ENCODE measurements around the gene BANK1.

BANK1 gene

DNA sequence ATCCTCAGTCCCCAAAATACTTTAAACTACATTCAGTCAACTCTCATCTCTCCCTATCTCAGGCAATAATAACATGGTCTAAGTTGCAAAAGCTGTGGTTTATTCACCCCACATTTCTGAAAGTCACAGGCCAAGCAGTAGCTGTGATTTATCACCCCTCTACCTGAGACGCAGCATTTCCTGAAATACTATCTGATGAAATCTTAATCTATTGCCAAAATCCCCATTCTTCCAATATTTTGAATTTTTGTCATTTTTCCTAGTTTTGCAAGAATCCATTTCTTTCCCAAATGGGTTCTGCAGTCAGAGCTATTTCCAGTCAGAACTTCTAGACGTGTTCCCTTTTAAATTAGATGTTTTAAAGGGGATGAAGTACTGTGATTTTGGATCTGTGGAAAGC, 148.3 kb downstream of the BANK1 start:
- H3K4me3 ChIP-seq (ENCODE audit: low read depth, low read length) = no peak overlapping the region
- TF ChIP-seq, protein P1, sequence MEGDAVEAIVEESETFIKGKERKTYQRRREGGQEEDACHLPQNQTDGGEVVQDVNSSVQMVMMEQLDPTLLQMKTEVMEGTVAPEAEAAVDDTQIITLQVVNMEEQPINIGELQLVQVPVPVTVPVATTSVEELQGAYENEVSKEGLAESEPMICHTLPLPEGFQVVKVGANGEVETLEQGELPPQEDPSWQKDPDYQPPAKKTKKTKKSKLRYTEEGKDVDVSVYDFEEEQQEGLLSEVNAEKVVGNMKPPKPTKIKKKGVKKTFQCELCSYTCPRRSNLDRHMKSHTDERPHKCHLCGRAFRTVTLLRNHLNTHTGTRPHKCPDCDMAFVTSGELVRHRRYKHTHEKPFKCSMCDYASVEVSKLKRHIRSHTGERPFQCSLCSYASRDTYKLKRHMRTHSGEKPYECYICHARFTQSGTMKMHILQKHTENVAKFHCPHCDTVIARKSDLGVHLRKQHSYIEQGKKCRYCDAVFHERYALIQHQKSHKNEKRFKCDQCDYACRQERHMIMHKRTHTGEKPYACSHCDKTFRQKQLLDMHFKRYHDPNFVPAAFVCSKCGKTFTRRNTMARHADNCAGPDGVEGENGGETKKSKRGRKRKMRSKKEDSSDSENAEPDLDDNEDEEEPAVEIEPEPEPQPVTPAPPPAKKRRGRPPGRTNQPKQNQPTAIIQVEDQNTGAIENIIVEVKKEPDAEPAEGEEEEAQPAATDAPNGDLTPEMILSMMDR (IDR thresholded peaks at IDR 0.05; ENCODE audit: low read depth, low read length) = no peak

DNA sequence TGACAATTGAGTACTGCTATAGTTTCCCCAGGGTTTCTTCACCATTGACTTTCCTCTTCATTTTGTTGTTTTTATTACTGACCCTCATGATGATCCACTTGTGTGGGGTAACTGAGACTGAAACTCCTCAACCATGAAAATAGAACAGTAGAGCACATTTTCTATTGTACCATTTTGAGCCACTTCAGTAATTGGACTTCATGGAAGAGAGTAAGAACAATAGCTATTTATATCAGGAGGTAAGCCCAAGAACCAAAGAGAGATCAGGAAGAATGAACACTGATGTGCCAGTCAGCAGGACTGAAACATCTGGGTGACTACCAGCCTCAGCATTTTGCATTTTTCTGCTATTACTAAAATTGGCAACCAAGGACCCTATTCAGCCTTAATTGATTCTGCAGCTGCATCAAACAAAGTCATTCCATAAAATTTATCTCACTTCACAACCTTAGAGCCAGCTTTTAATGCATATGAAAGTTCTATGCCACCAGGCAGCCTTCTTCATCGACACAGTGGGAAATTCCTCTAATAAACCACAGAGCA, 151.4 kb downstream of the BANK1 start:
- TF ChIP-seq, protein P1 (IDR thresholded peaks at IDR 0.05; ENCODE audit: low read depth, low read length) = no peak
- H3K4me3 ChIP-seq (ENCODE audit: low read depth, low read length) = no peak overlapping the region

DNA sequence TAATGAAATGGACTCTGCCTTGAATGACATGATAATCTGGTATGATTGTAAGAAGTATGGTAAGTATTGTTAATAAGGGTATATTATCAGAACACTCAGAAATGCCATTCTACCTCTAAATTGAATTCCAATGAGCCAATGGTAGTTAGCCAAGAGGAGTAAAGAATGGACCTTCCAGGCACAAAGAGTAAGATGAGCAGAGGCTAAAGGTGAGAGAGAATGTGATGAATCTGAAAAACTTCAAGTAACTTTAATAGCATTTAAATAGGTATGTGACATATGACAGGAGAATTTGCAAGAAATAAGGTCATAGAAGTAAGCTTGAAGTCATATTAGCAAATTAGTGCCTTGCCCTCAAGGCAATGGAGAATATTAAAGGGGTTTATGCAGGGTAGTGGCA, 152.4 kb downstream of the BANK1 start:
- TF ChIP-seq, protein P1 (IDR thresholded peaks at IDR 0.05; ENCODE audit: low read depth, low read length) = no peak
- no peak overlapping the region for H3K4me3 ChIP-seq (ENCODE audit: low read depth, low read length)

- H3K4me3 ChIP-seq (ENCODE audit: low read depth, low read length) = no peak overlapping the region
- TF ChIP-seq, protein P1 (IDR thresholded peaks at IDR 0.05; ENCODE audit: low read depth, low read length) = no peak
Observed at GRCh38 chr4:101944649-101945048, 154.1 kb downstream of the BANK1 start.

GRCh38 chr4:101948055-101948454, 157.5 kb downstream of the BANK1 start:
- TF ChIP-seq, protein P1 (IDR thresholded peaks at IDR 0.05; ENCODE audit: low read depth, low read length) = no peak
- no peak overlapping the region for H3K4me3 ChIP-seq (ENCODE audit: low read depth, low read length)

- TF ChIP-seq, protein P1 (IDR thresholded peaks at IDR 0.05; ENCODE audit: low read depth, low read length) = no peak
- no peak overlapping the region for H3K4me3 ChIP-seq (ENCODE audit: low read depth, low read length)
Observed at GRCh38 chr4:101948951-101949350, 158.4 kb downstream of the BANK1 start.

DNA sequence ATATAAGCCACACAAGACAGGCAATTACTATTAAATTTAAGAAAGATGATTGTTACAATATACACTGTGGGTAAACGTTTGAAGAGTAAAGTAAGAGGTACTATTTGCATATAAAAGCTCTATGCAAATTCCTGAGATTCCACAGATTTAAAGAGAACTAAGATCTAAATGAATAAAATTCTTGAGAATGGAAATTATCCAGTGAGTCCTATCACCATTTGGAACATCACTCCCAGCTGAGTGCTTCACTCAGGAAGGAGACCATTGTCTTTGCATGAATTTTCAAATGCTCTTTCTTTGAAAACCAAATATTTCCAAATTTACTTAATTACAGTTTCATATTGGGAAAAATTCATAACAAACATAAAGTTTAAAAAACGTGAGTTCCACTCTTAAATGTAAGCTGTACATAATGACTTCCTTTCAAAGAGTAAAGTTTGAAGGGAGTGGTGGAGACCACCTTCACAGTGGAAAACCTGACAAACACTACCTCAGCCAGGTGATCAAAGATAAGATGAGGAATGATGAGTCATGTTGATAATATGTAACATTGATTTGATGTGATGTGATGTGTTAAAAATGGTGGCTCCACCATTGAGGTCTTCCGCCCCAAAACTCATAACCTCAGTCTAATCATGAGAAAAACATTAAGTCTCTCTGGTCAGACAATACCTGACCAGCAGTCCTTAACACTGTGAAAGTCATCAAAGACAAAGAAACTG, 159.9 kb downstream of the BANK1 start:
- no peak overlapping the region for H3K4me3 ChIP-seq (ENCODE audit: low read depth, low read length)
- TF ChIP-seq, protein P1 (IDR thresholded peaks at IDR 0.05; ENCODE audit: low read depth, low read length) = no peak

Data from WI38 (cell line).